GM10248 (cell line): ENCODE results near the gene MROH8.

Experiments
- CTCF ChIA-PET: fragments of 300-600 bp; sonication (Branson Sonifier 250); formaldehyde crosslinking; extraction: SDS; loops from one replicate; lab custom pipeline; 2021; ENCODE audit warnings: antibody characterized with exemption; lab: Yijun Ruan, JAX
- POLR2A ChIA-PET: fragments of 350-650 bp; sonication (Branson Sonifier 250); formaldehyde crosslinking; extraction: SDS; loops from one replicate; lab custom pipeline; 2020; ENCODE audit warnings: antibody characterized with exemption; lab: Yijun Ruan, JAX
- DNase-seq: peaks from one replicate; pipeline ENCODE4 v3.0.0; 2012; ENCODE audit errors: extremely low spot score
- CTCF ChIP-seq: IDR thresholded peaks from 2 replicates; pipeline ENCODE4 v1.5.1; 2012; ENCODE audit warnings: mild to moderate bottlenecking, low read depth; ENCODE audit errors: extremely low read depth, missing control alignments, control extremely low read depth

MROH8 gene

GRCh38 chr20:37162646-37163045, 16.7 kb downstream of the MROH8 start:
- TF ChIP-seq CTCF = no peak
- ChIA-PET POLR2A (no interaction called here), CTCF (interaction anchor here (1.5 kb wide), 1 partner anchor 13 kb away, joined by 3 read pairs; no protein-coding TSS in a partner anchor)
- no peak for DNase-seq

- no peak for DNase-seq
- no peak for TF ChIP-seq CTCF
- POLR2A ChIA-PET = no interaction called here
- CTCF ChIA-PET = interaction anchor here (1.5 kb wide), 1 partner anchor 12 kb away, joined by 3 read pairs; no protein-coding TSS in a partner anchor
Measured at GRCh38 chr20:37161830-37162549, 17.4 kb downstream of the MROH8 start.

GRCh38 chr20:37160683-37161082, 18.7 kb downstream of the MROH8 start:
- no peak for DNase-seq
- CTCF ChIA-PET = interaction anchor here (1.0 kb wide), 1 partner anchor 18 kb away, joined by 3 read pairs; the partner anchor contains the start of gene RPN2
- TF ChIP-seq CTCF = no peak
- POLR2A ChIA-PET = no interaction called here

- ChIA-PET CTCF (no interaction called here), POLR2A (no interaction called here)
- DNase-seq = no peak
- no peak for TF ChIP-seq CTCF
Measured at GRCh38 chr20:37158248-37158647, 21.1 kb downstream of the MROH8 start.

DNA sequence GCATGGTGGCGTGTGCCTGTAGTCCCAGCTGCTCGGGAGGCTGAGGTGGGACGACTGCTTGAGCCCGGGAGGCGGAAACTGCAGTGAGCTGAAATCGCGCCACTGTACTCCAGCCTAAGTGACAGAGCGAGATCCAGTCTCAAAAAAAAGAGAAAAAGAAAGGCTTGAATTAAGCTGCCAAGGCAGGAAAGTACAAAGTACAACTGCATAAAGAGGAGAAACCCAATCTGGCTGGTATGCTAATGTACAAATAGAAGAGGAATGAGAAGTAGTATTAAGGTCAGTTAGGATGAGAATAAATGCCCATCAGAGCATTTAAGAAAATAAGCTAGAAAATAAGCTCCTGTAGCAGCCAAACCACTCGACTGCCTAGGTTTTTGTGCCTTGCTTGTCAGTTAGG, 23.4 kb downstream of the MROH8 start:
- ChIA-PET CTCF (interaction anchor here (1.1 to 2.0 kb wide), 4 partner anchors 10 to 21 kb away, joined by 3 to 6 read pairs (median 4); no protein-coding TSS in a partner anchor), POLR2A (no interaction called here)
- TF ChIP-seq CTCF = no peak
- DNase-seq = no peak

- POLR2A ChIA-PET = no interaction called here
- no peak for DNase-seq
- CTCF ChIA-PET = interaction anchor here (0.7 to 2.0 kb wide), 4 partner anchors 9 to 37 kb away, joined by 3 to 6 read pairs (median 4); no protein-coding TSS in a partner anchor
- TF ChIP-seq CTCF = no peak
Measured at GRCh38 chr20:37154684-37155298, 24.6 kb downstream of the MROH8 start.
